SK-N-SH treated with all-trans-retinoic acid at 6 μM for 48 hours (cell line): ENCODE results near the gene CARM1.

Source experiments
- ATAC-seq: fragments of 200-7000 bp; cut with Tn5 transposase; 3 replicates; pipeline ENCODE4 v1.9.1; 2020; ENCODE audit warnings: mild to moderate bottlenecking, moderate library complexity
- ARNTL ChIP-seq: fragments of 450-650 bp; formaldehyde crosslinking; IDR thresholded peaks from 2 replicates; pipeline ENCODE4 v1.5.0; 2020; ENCODE audit warnings: low read depth, mild to moderate bottlenecking, moderate library complexity, borderline replicate concordance
- BACH2 ChIP-seq: fragments of 250-450 bp; sonication (Bioruptor Pico); IDR thresholded peaks from 2 replicates; pipeline ENCODE4 v1.9.0; 2021; ENCODE audit warnings: mild to moderate bottlenecking, borderline replicate concordance
- CSDC2 ChIP-seq: fragments of 250-450 bp; sonication (Bioruptor Pico); IDR thresholded peaks from 2 replicates; pipeline ENCODE4 v1.5.0; 2020; ENCODE audit warnings: mild to moderate bottlenecking, moderate library complexity
- ESRRG ChIP-seq: fragments of 250-450 bp; sonication (Bioruptor Pico); IDR thresholded peaks from 2 replicates; pipeline ENCODE4 v1.6.1; 2021; ENCODE audit warnings: mild to moderate bottlenecking
- ISL1 ChIP-seq: fragments of 250-450 bp; sonication (Bioruptor Pico); IDR thresholded peaks from 2 replicates; pipeline ENCODE4 v2.1.2; 2022; ENCODE audit warnings: mild to moderate bottlenecking, moderate library complexity
- OSR1 ChIP-seq: fragments of 250-450 bp; sonication (Bioruptor Pico); IDR thresholded peaks from 2 replicates; pipeline ENCODE4 v1.8.0; 2022; ENCODE audit warnings: moderate library complexity, mild to moderate bottlenecking, inconsistent platforms
- PPARA ChIP-seq: fragments of 250-450 bp; sonication (Bioruptor Pico); IDR thresholded peaks from 2 replicates; pipeline ENCODE4 v1.5.0; 2020; ENCODE audit warnings: mild to moderate bottlenecking, borderline replicate concordance
- RARB ChIP-seq: fragments of 250-450 bp; sonication (Bioruptor Pico); IDR thresholded peaks from 2 replicates; pipeline ENCODE4 v1.8.0; 2021; ENCODE audit warnings: mild to moderate bottlenecking, moderate library complexity
- SNAI2 ChIP-seq: fragments of 250-450 bp; sonication (Bioruptor Pico); IDR thresholded peaks from 2 replicates; pipeline ENCODE4 v1.5.0; 2020; ENCODE audit warnings: mild to moderate bottlenecking, moderate library complexity
- TCF4 ChIP-seq: fragments of 250-450 bp; sonication (Bioruptor Pico); IDR thresholded peaks from 2 replicates; pipeline ENCODE4 v1.8.0; 2021; ENCODE audit warnings: mild to moderate bottlenecking, moderate library complexity, borderline replicate concordance
- TOX ChIP-seq: fragments of 250-450 bp; sonication (Bioruptor Pico); IDR thresholded peaks from 2 replicates; pipeline ENCODE4 v1.8.0; 2021; ENCODE audit warnings: mild to moderate bottlenecking, moderate library complexity, borderline replicate concordance
- ZC3H10 ChIP-seq: fragments of 250-450 bp; sonication (Bioruptor Pico); IDR thresholded peaks from 2 replicates; pipeline ENCODE4 v1.5.1; 2021; ENCODE audit warnings: mild to moderate bottlenecking, moderate library complexity
- ZFP3 ChIP-seq: fragments of 250-450 bp; sonication (Bioruptor Pico); IDR thresholded peaks from 2 replicates; pipeline ENCODE4 v1.5.0; 2020; ENCODE audit warnings: mild to moderate bottlenecking, moderate library complexity
- ZFP30 ChIP-seq: fragments of 450-650 bp; formaldehyde crosslinking; IDR thresholded peaks from 2 replicates; pipeline ENCODE4 v1.5.0; 2022; ENCODE audit warnings: mild to moderate bottlenecking, moderate library complexity
- ZNF565 ChIP-seq: fragments of 450-650 bp; formaldehyde crosslinking; conservative IDR thresholded peaks from 2 replicates; pipeline ENCODE4 v1.5.0; 2020; ENCODE audit warnings: low read depth, mild to moderate bottlenecking, moderate library complexity
- ZNF70 ChIP-seq: fragments of 450-650 bp; formaldehyde crosslinking; IDR thresholded peaks from 2 replicates; pipeline ENCODE4 v1.5.0; 2020; ENCODE audit warnings: mild to moderate bottlenecking, moderate library complexity
- ZNF8 ChIP-seq: fragments of 450-650 bp; formaldehyde crosslinking; IDR thresholded peaks from 2 replicates; pipeline ENCODE4 v1.5.0; 2020; ENCODE audit warnings: mild to moderate bottlenecking, moderate library complexity
- TF ChIP-seq, protein P1 (sequence below): fragments of 250-450 bp; sonication (Bioruptor Pico); IDR thresholded peaks from 2 replicates; pipeline ENCODE4 v1.5.0; 2020; ENCODE audit warnings: mild to moderate bottlenecking, moderate library complexity
- TF ChIP-seq, protein P2 (sequence below): fragments of 250-450 bp; sonication (Bioruptor Pico); IDR thresholded peaks from 2 replicates; pipeline ENCODE4 v1.5.1; 2020; ENCODE audit warnings: low read depth, mild to moderate bottlenecking, moderate library complexity
- TF ChIP-seq, protein P3 (sequence below): fragments of 250-450 bp; sonication (Bioruptor Pico); IDR thresholded peaks from 2 replicates; pipeline ENCODE4 v1.8.0; 2020; ENCODE audit warnings: mild to moderate bottlenecking, moderate library complexity, borderline replicate concordance
- TF ChIP-seq, protein P4 (sequence below): fragments of 250-450 bp; sonication (Bioruptor Pico); IDR thresholded peaks from 2 replicates; pipeline ENCODE4 v1.5.1; 2021; ENCODE audit warnings: mild to moderate bottlenecking, moderate library complexity
- TF ChIP-seq, protein P5 (sequence below): fragments of 250-450 bp; sonication (Bioruptor Pico); IDR thresholded peaks from 2 replicates; pipeline ENCODE4 v1.8.0; 2021; ENCODE audit warnings: low read depth, mild to moderate bottlenecking, moderate library complexity, borderline replicate concordance

Gene CARM1

DNA sequence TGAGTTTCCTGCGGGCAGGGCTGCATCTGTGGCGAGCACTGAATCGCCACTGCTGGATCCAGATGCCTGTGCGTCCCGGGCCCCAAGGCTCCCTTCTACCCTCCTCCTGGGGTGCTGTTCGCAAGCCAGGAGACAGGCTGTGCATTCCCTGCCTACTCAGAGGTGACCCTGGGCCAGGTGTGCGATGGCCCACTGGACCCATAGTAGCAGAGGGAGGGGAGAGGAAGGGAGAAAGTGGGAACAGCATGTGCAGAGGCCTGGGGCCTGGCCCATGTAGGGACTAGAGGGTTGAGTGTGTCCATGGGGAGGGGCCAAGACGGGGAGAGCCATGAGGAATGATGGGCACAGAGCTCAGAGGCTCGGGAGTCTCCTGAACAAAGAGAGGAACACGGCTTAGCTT lies 27.3 kb downstream of the CARM1 start (continued):
- TF ChIP-seq, protein P1, sequence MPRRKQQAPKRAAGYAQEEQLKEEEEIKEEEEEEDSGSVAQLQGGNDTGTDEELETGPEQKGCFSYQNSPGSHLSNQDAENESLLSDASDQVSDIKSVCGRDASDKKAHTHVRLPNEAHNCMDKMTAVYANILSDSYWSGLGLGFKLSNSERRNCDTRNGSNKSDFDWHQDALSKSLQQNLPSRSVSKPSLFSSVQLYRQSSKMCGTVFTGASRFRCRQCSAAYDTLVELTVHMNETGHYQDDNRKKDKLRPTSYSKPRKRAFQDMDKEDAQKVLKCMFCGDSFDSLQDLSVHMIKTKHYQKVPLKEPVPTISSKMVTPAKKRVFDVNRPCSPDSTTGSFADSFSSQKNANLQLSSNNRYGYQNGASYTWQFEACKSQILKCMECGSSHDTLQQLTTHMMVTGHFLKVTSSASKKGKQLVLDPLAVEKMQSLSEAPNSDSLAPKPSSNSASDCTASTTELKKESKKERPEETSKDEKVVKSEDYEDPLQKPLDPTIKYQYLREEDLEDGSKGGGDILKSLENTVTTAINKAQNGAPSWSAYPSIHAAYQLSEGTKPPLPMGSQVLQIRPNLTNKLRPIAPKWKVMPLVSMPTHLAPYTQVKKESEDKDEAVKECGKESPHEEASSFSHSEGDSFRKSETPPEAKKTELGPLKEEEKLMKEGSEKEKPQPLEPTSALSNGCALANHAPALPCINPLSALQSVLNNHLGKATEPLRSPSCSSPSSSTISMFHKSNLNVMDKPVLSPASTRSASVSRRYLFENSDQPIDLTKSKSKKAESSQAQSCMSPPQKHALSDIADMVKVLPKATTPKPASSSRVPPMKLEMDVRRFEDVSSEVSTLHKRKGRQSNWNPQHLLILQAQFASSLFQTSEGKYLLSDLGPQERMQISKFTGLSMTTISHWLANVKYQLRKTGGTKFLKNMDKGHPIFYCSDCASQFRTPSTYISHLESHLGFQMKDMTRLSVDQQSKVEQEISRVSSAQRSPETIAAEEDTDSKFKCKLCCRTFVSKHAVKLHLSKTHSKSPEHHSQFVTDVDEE: no peak
- no peak for TF ChIP-seq TCF4 (CRISPR knock-in tag)
- TF ChIP-seq, protein P2, sequence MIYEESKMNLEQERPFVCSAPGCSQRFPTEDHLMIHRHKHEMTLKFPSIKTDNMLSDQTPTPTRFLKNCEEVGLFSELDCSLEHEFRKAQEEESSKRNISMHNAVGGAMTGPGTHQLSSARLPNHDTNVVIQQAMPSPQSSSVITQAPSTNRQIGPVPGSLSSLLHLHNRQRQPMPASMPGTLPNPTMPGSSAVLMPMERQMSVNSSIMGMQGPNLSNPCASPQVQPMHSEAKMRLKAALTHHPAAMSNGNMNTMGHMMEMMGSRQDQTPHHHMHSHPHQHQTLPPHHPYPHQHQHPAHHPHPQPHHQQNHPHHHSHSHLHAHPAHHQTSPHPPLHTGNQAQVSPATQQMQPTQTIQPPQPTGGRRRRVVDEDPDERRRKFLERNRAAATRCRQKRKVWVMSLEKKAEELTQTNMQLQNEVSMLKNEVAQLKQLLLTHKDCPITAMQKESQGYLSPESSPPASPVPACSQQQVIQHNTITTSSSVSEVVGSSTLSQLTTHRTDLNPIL: no peak
- TF ChIP-seq ZNF70 (CRISPR knock-in tag): no peak
- no peak for TF ChIP-seq RARB (CRISPR knock-in tag)
- TF ChIP-seq, protein P3, sequence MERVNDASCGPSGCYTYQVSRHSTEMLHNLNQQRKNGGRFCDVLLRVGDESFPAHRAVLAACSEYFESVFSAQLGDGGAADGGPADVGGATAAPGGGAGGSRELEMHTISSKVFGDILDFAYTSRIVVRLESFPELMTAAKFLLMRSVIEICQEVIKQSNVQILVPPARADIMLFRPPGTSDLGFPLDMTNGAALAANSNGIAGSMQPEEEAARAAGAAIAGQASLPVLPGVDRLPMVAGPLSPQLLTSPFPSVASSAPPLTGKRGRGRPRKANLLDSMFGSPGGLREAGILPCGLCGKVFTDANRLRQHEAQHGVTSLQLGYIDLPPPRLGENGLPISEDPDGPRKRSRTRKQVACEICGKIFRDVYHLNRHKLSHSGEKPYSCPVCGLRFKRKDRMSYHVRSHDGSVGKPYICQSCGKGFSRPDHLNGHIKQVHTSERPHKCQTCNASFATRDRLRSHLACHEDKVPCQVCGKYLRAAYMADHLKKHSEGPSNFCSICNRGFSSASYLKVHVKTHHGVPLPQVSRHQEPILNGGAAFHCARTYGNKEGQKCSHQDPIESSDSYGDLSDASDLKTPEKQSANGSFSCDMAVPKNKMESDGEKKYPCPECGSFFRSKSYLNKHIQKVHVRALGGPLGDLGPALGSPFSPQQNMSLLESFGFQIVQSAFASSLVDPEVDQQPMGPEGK (CRISPR knock-in tag): no peak

DNA sequence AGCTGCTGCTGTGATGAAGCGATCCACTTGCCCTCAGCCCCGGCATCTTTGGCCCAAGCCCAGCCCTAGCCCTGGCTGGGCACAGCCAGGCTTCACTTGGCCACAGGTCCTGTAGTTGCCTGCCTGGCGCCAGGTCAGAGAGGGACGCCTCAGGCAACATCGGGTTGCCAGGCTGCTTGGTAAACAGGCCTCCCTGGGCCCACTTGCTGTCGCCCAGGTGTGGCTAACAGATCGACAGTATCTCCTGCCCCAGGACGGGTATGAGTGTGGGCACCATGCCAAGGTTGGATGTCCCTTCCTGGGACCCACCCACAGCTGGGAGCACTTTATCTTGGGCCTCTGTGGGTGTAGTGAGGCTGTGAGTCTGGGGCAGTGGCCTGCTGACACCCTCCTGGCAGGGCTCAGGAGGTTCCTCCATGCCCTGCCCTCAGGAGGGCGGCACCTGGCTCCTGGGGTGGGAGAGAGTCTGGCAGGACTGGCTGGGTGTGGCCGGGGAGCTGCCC lies 27.8 kb downstream of the CARM1 start:
- no peak for TF ChIP-seq ZC3H10
- TF ChIP-seq, protein P2: no peak
- TF ChIP-seq, protein P3 (CRISPR knock-in tag): no peak
- no peak for TF ChIP-seq ZNF565 (CRISPR knock-in tag)
- TF ChIP-seq, all 23 proteins: peak for 0
- peak; percentile 51 for ATAC-seq

DNA sequence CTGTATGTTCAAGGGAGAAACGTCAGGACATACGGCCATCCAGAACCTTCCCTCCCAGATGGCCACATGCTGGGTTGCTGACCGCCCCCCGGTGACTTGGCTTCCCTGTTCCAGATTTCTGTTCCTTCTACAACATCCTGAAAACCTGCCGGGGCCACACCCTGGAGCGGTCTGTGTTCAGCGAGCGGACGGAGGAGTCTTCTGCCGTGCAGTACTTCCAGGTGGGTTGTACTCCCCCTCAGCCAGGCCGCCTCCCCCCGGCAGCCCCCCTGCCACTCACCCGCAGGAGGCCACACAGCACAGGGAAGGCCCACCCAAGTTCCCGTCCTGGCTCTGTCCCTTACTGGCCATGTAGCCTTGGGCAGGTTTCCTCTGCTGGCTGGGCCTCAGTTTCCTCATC lies 36.6 kb downstream of the CARM1 start:
- ATAC-seq: no peak
- TF ChIP-seq ZC3H10: no peak
- TF ChIP-seq ZFP3 (CRISPR knock-in tag): no peak
- no peak for TF ChIP-seq TOX (CRISPR knock-in tag)
- no peak for TF ChIP-seq RARB (CRISPR knock-in tag)
- TF ChIP-seq CSDC2 (CRISPR knock-in tag): no peak
- TF ChIP-seq ZNF565 (CRISPR knock-in tag): no peak
- no peak for TF ChIP-seq ZNF70 (CRISPR knock-in tag)
- TF ChIP-seq BACH2 (CRISPR knock-in tag): no peak
- TF ChIP-seq, protein P4, sequence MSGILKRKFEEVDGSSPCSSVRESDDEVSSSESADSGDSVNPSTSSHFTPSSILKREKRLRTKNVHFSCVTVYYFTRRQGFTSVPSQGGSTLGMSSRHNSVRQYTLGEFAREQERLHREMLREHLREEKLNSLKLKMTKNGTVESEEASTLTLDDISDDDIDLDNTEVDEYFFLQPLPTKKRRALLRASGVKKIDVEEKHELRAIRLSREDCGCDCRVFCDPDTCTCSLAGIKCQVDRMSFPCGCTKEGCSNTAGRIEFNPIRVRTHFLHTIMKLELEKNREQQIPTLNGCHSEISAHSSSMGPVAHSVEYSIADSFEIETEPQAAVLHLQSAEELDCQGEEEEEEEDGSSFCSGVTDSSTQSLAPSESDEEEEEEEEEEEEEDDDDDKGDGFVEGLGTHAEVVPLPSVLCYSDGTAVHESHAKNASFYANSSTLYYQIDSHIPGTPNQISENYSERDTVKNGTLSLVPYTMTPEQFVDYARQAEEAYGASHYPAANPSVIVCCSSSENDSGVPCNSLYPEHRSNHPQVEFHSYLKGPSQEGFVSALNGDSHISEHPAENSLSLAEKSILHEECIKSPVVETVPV: no peak
- no peak for TF ChIP-seq ZFP30 (CRISPR knock-in tag)
- no peak for TF ChIP-seq TCF4 (CRISPR knock-in tag)
- TF ChIP-seq, protein P5, sequence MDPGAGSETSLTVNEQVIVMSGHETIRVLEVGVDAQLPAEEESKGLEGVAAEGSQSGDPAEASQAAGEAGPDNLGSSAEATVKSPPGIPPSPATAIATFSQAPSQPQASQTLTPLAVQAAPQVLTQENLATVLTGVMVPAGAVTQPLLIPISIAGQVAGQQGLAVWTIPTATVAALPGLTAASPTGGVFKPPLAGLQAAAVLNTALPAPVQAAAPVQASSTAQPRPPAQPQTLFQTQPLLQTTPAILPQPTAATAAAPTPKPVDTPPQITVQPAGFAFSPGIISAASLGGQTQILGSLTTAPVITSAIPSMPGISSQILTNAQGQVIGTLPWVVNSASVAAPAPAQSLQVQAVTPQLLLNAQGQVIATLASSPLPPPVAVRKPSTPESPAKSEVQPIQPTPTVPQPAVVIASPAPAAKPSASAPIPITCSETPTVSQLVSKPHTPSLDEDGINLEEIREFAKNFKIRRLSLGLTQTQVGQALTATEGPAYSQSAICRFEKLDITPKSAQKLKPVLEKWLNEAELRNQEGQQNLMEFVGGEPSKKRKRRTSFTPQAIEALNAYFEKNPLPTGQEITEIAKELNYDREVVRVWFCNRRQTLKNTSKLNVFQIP (CRISPR knock-in tag): no peak
- TF ChIP-seq SNAI2 (CRISPR knock-in tag): no peak
- no peak for TF ChIP-seq ZNF8
- TF ChIP-seq PPARA: no peak
- TF ChIP-seq ISL1 (CRISPR knock-in tag): no peak
- TF ChIP-seq, protein P3 (CRISPR knock-in tag): no peak
- no peak for TF ChIP-seq ESRRG (CRISPR knock-in tag)
- no peak for TF ChIP-seq ARNTL (CRISPR knock-in tag)
- no peak for TF ChIP-seq OSR1 (CRISPR knock-in tag)
